ENCODE results near the gene EIF5B.
"Not testable (repeated sequence)": the region's sequence is repeated elsewhere in the genome, so short reads cannot be mapped to it uniquely, and the experiment has no call there.

EIF5B gene

GRCh38 chr2:99335911-99336803, 1.0 kb upstream of the EIF5B start, which contains the start of gene TXNDC9:
TSS of gene TXNDC9 (minus strand) at chr2:99336333. CDS start at chr2:99333210, 3,123 bp downstream.
- peak; percentile 97 for DNase-seq (ENCODE audit: extremely low spot score)
- CTCF ChIA-PET, result interaction anchor here (0.6 to 1.2 kb wide), 4 partner anchors 11 to 156 kb away, joined by 3 to 4 read pairs (median 4); no protein-coding TSS in a partner anchor
- POLR2A ChIA-PET, result interaction anchor here (0.6 to 3.2 kb wide), 18 partner anchors 10 to 727 kb away, joined by 3 to 22 read pairs (median 4); partner anchors contain the start of genes LIPT1, MITD1, MRPL30 and TSGA10
- TF ChIP-seq L3MBTL2 (conservative IDR thresholded peaks at IDR 0.05) (no peak; the same call in 1 of the 2 replicates), ELF4 (IDR thresholded peaks at IDR 0.05) (peak; percentile 49), HDGF (IDR thresholded peaks at IDR 0.05; ENCODE audit: borderline replicate concordance) (no peak), TARDBP (IDR thresholded peaks at IDR 0.05) (no peak), ZNF384 (IDR thresholded peaks at IDR 0.05) (no peak), NFRKB (IDR thresholded peaks at IDR 0.05) (no peak), ARNT (IDR thresholded peaks at IDR 0.05) (peak; percentile 53; the same call in 1 of the 2 replicates), BHLHE40 (IDR thresholded peaks at IDR 0.05; ENCODE audit: borderline replicate concordance) (no peak), FOXM1 (IDR thresholded peaks at IDR 0.05; ENCODE audit: borderline replicate concordance) (no peak), PKNOX1 (IDR thresholded peaks at IDR 0.05) (no peak), SUZ12 (IDR thresholded peaks at IDR 0.05) (no peak), LEF1 (IDR thresholded peaks at IDR 0.05; ENCODE audit: borderline replicate concordance) (no peak), FOXA1 (IDR thresholded peaks at IDR 0.05) (no peak), FOXK2 (IDR thresholded peaks at IDR 0.05) (no peak), CTBP1 (IDR thresholded peaks at IDR 0.05; ENCODE audit: borderline replicate concordance) (no peak)

GRCh38 chr2:99336804-99337112, 431 bp upstream of the EIF5B start:
- ChIA-PET POLR2A (interaction anchor here (0.6 to 3.2 kb wide), 22 partner anchors 10 to 728 kb away, joined by 3 to 22 read pairs (median 4); partner anchors contain the start of genes LIPT1, MITD1, MRPL30 and REV1), CTCF (interaction anchor here (0.6 to 1.4 kb wide), 6 partner anchors 12 to 156 kb away, joined by 3 to 5 read pairs (median 4); partner anchors contain the start of gene REV1)
- DNase-seq (ENCODE audit: extremely low spot score), result no peak

GRCh38 chr2:99338029-99338585, 918 bp downstream of the EIF5B start:
- ChIA-PET CTCF (interaction anchor here (1.4 kb wide), 1 partner anchor 12 kb away, joined by 5 read pairs; no protein-coding TSS in a partner anchor), POLR2A (interaction anchor here (1.0 to 3.2 kb wide), 7 partner anchors 8 to 983 kb away, joined by 3 to 17 read pairs (median 7); partner anchors contain the start of genes MITD1 and MRPL30)
- TF ChIP-seq LEF1 (IDR thresholded peaks at IDR 0.05; ENCODE audit: borderline replicate concordance) (no peak), NFRKB (IDR thresholded peaks at IDR 0.05) (no peak), ELF4 (IDR thresholded peaks at IDR 0.05) (no peak), ARNT (IDR thresholded peaks at IDR 0.05) (no peak)
- no peak for DNase-seq (ENCODE audit: extremely low spot score)

More at GRCh38 chr2:99336804-99337112, 431 bp upstream of the EIF5B start:
- TF ChIP-seq NFRKB (IDR thresholded peaks at IDR 0.05), result no peak
- no peak for TF ChIP-seq PKNOX1 (IDR thresholded peaks at IDR 0.05)
- no peak for TF ChIP-seq FOXK2 (IDR thresholded peaks at IDR 0.05)
- no peak for TF ChIP-seq SP1 (IDR thresholded peaks at IDR 0.05)
- TF ChIP-seq TARDBP (IDR thresholded peaks at IDR 0.05), result no peak
- TF ChIP-seq ELF4 (IDR thresholded peaks at IDR 0.05), result no peak
- no peak for TF ChIP-seq LEF1 (IDR thresholded peaks at IDR 0.05; ENCODE audit: borderline replicate concordance)
- no peak for TF ChIP-seq CTBP1 (IDR thresholded peaks at IDR 0.05; ENCODE audit: borderline replicate concordance)
- no peak for TF ChIP-seq ARNT (IDR thresholded peaks at IDR 0.05)
- no peak for TF ChIP-seq SUZ12 (IDR thresholded peaks at IDR 0.05)
- TF ChIP-seq ZNF384 (IDR thresholded peaks at IDR 0.05), result no peak

- CTCF ChIA-PET, result no interaction called here
- TF ChIP-seq TARDBP (IDR thresholded peaks at IDR 0.05), result no peak
- no peak for TF ChIP-seq NFRKB (IDR thresholded peaks at IDR 0.05)
- TF ChIP-seq FOXK2 (IDR thresholded peaks at IDR 0.05), result no peak
- no peak for DNase-seq (ENCODE audit: extremely low spot score)
- POLR2A ChIA-PET, result no interaction called here
These were observed 3.6 kb downstream of the EIF5B start for GRCh38 chr2:99340669-99341236.

GRCh38 chr2:99342536-99342935, 5.3 kb downstream of the EIF5B start:
- TF ChIP-seq TARDBP (IDR thresholded peaks at IDR 0.05), result no peak
- no peak for TF ChIP-seq SP1 (IDR thresholded peaks at IDR 0.05)
- no peak for TF ChIP-seq CTBP1 (IDR thresholded peaks at IDR 0.05; ENCODE audit: borderline replicate concordance)
- TF ChIP-seq BHLHE40 (IDR thresholded peaks at IDR 0.05; ENCODE audit: borderline replicate concordance), result no peak
- no peak for TF ChIP-seq ARNT (IDR thresholded peaks at IDR 0.05)
- no peak for TF ChIP-seq ELF4 (IDR thresholded peaks at IDR 0.05)
- TF ChIP-seq NFRKB (IDR thresholded peaks at IDR 0.05), result no peak
- no peak for TF ChIP-seq LEF1 (IDR thresholded peaks at IDR 0.05; ENCODE audit: borderline replicate concordance)
- TF ChIP-seq HDGF (IDR thresholded peaks at IDR 0.05; ENCODE audit: borderline replicate concordance), result no peak
- no peak for TF ChIP-seq PKNOX1 (IDR thresholded peaks at IDR 0.05)
- TF ChIP-seq FOXM1 (IDR thresholded peaks at IDR 0.05; ENCODE audit: borderline replicate concordance), result no peak
- TF ChIP-seq ZNF384 (IDR thresholded peaks at IDR 0.05), result no peak
- TF ChIP-seq SUZ12 (IDR thresholded peaks at IDR 0.05), result no peak
- no peak for TF ChIP-seq FOXA1 (IDR thresholded peaks at IDR 0.05)
- no peak for DNase-seq (ENCODE audit: extremely low spot score)
- POLR2A ChIA-PET, result no interaction called here
- CTCF ChIA-PET, result no interaction called here

- DNase-seq (ENCODE audit: extremely low spot score); CTCF ChIA-PET: not testable (repeated sequence)
- POLR2A ChIA-PET, result interaction anchor here (2.9 kb wide), 1 partner anchor 9 kb away, joined by 10 read pairs; the partner anchor contains the start of genes EIF5B and TXNDC9
These were observed 8.3 kb downstream of the EIF5B start for GRCh38 chr2:99345446-99345845.
